ENCODE measurements around the gene DDN. TPM values are rescaled to one million over a fixed set of nuclear protein-coding genes. Genes with fewer than 3 reads are reported as not detected.

DDN gene
- total RNA-seq, 4 donors from 2014 or later = 26.8 to 415 (median 232) TPM

DNA sequence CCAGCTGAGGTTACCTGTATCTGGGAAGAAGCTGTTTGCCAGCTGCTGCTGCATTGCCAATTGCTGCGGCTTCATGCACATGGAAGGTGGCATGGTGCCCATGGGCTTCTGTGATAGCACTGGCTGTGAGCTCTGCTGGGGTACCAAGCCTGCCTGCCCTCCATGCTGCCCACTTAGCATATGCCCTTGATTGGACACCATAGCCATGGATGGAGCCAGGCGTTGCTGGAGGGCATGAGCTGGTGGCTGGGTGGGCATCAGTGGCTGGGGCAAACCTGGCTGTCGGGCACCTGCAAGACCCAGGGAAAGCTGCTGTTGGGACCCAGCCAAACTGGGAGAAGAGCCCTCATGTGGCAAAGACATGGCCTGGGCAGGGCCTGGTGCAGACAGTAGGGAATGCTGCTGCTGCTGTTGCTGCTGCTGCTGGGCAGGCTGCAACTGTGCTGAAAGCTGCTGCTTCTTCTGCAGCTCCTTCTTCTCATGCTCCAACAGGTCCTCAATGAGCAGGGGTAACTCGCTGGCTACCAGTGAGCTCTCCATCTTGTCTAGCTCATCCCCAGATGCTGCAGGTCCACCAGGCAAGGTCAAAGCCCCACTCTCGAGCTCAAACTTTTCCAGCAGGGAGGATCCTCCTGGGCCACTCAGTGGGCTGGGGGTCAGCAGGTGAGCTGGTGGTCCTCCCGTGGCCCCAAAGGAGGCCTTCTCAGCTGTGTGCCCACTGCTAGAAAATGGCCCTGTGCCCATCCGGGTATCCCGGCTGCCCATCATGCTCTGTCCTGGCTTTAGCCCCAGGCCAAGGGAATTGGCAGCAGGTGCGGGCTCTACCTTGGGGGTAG, 38.2 kb upstream of the DDN start:
- no peak for ATAC-seq

GRCh38 chr12:49036029-49036428, 36.9 kb upstream of the DDN start:
- Histone ChIP-seq H3K4me1 (no peaks in the 10 kb centered on the region), H3K27me3 (no peaks in the 10 kb centered on the region), H3K9me3 (no peaks in the 10 kb centered on the region), H3K36me3 (peaks cover 0 to 91% of the 10 kb centered on the region in 2 donors), H3K27ac (no peak overlapping the region), H3K4me3 (no peak overlapping the region)
- TF ChIP-seq, protein P1, sequence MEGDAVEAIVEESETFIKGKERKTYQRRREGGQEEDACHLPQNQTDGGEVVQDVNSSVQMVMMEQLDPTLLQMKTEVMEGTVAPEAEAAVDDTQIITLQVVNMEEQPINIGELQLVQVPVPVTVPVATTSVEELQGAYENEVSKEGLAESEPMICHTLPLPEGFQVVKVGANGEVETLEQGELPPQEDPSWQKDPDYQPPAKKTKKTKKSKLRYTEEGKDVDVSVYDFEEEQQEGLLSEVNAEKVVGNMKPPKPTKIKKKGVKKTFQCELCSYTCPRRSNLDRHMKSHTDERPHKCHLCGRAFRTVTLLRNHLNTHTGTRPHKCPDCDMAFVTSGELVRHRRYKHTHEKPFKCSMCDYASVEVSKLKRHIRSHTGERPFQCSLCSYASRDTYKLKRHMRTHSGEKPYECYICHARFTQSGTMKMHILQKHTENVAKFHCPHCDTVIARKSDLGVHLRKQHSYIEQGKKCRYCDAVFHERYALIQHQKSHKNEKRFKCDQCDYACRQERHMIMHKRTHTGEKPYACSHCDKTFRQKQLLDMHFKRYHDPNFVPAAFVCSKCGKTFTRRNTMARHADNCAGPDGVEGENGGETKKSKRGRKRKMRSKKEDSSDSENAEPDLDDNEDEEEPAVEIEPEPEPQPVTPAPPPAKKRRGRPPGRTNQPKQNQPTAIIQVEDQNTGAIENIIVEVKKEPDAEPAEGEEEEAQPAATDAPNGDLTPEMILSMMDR (IDR thresholded peaks at IDR 0.05 in 4 of 5, conservative IDR thresholded peaks at IDR 0.05 in 1 of 5) = no peak
- no peak for TF ChIP-seq POLR2A (IDR thresholded peaks at IDR 0.05)
- ATAC-seq = no peak
- intact Hi-C loops (cut with DNase I; ENCODE audit: low total_unique reads) (no loop called here), in situ Hi-C loops (cut with MboI; ENCODE audit: low sequenced_read_pairs in 4 of 4) (no loop called here)
- DNase-seq = no peak

More for the DNA sequence above, 38.2 kb upstream of the DDN start:
- no peaks in the 10 kb centered on the region for H3K27me3 ChIP-seq
- in situ Hi-C loops (cut with MboI; ENCODE audit: low sequenced_read_pairs in 4 of 4) (no loop called here), intact Hi-C loops (cut with DNase I; ENCODE audit: low total_unique reads) (no loop called here)
- no peak overlapping the region for H3K4me3 ChIP-seq
- H3K4me1 ChIP-seq = no peaks in the 10 kb centered on the region
- DNase-seq = no peak
- no peaks in the 10 kb centered on the region for H3K9me3 ChIP-seq
- H3K36me3 ChIP-seq = peaks cover 0 to 91% of the 10 kb centered on the region in 2 donors
- no peak for TF ChIP-seq POLR2A (IDR thresholded peaks at IDR 0.05)
- TF ChIP-seq, protein P1 (IDR thresholded peaks at IDR 0.05 in 4 of 5, conservative IDR thresholded peaks at IDR 0.05 in 1 of 5) = no peak
- no peak overlapping the region for H3K27ac ChIP-seq

DNA sequence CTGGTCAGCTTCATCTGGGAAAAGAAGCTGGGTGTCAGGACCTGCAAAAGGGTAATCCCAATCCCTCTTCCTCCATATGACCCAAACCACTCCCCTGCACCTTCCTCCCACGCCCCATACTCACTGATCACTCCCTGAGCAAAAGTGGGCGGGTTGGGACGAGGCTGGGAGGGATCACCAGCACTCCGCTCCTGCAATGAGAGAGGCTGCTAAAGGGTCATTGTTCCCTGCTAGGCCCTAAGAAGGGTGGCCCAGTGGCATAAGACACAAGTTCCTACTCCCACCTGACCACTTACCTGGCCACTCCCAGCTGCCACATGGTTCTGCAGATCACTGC, 35.1 kb upstream of the DDN start:
- H3K27ac ChIP-seq = no peak overlapping the region
- TF ChIP-seq POLR2A (IDR thresholded peaks at IDR 0.05) = no peak
- TF ChIP-seq, protein P1 (IDR thresholded peaks at IDR 0.05 in 4 of 5, conservative IDR thresholded peaks at IDR 0.05 in 1 of 5) = no peak
- ATAC-seq (no peak), DNase-seq (no peak)
- in situ Hi-C loops (cut with MboI; ENCODE audit: low sequenced_read_pairs in 4 of 4) (no loop called here), intact Hi-C loops (cut with DNase I; ENCODE audit: low total_unique reads) (no loop called here)
- H3K27me3 ChIP-seq = no peaks in the 10 kb centered on the region
- H3K9me3 ChIP-seq = no peaks in the 10 kb centered on the region
- peaks cover 0 to 81% of the 10 kb centered on the region in 2 donors for H3K36me3 ChIP-seq
- no peaks in the 10 kb centered on the region for H3K4me1 ChIP-seq
- H3K4me3 ChIP-seq = no peak overlapping the region

GRCh38 chr12:49033611-49034285, 34.6 kb upstream of the DDN start:
- DNase-seq (no peak), ATAC-seq (no peak)
- intact Hi-C loops (cut with DNase I; ENCODE audit: low total_unique reads) (no loop called here), in situ Hi-C loops (cut with MboI; ENCODE audit: low sequenced_read_pairs in 4 of 4) (no loop called here)
- Histone ChIP-seq H3K9me3 (no peaks in the 10 kb centered on the region), H3K27ac (no peak overlapping the region), H3K4me3 (no peak overlapping the region), H3K4me1 (no peaks in the 10 kb centered on the region), H3K27me3 (no peaks in the 10 kb centered on the region), H3K36me3 (peaks cover 0 to 81% of the 10 kb centered on the region in 2 donors)
- TF ChIP-seq, protein P1 (IDR thresholded peaks at IDR 0.05 in 4 of 5, conservative IDR thresholded peaks at IDR 0.05 in 1 of 5) = no peak
- no peak for TF ChIP-seq POLR2A (IDR thresholded peaks at IDR 0.05)

Data from gastrocnemius medialis (tissue), 4 donors.